Measurements from ENCODE around the gene GJA8. TPM values are rescaled to one million over a fixed set of nuclear protein-coding genes. Genes with fewer than 3 reads are reported as not detected.
"Not testable (repeated sequence)": the region's sequence is repeated elsewhere in the genome, so short reads cannot be mapped to it uniquely, and the experiment has no call there.

Gene GJA8
- total RNA-seq, 1 donor from 2014 or later = not detected

DNA sequence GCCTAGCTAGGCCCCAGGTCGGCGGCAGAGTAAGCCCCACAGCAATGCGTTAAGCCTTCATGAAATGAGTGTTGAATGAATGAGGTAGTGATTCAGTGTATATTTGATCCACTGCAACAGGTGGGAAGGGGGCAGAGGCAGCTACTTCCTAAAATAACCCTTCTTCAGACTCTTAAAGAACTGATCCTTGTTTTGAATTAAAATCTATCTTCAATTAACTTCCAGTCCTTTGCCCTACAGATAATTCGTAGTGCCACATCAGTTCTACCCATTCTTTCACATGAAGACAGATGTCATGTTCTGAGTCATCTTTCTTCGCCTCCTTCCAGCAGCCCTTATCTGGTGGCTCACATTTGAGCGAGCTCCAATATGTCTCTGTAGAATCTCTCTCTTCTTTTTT, 24.6 kb downstream of the GJA8 start:
- not testable (repeated sequence) for ATAC-seq; DNase-seq (ENCODE audit: low spot score)

DNA sequence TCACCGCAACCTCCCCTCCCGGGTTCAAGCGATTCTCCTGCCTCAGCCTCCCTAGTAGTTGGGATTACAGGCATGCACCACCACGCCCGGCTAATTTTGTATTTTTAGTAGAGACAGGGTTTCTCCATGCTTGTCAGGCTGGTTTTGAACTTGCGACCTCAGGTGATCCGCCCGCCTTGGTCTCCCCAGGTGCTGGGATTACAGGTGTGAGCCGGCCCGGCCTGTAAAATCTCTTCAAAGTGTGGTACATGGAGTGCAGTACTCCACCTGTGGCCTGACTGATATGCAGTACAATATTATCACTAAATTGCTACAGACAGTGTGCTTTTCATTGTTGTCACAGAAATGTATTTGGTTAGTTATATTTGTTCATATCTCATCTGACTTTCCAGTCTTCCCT, 25.1 kb downstream of the GJA8 start:
- not testable (repeated sequence) for ATAC-seq

DNA sequence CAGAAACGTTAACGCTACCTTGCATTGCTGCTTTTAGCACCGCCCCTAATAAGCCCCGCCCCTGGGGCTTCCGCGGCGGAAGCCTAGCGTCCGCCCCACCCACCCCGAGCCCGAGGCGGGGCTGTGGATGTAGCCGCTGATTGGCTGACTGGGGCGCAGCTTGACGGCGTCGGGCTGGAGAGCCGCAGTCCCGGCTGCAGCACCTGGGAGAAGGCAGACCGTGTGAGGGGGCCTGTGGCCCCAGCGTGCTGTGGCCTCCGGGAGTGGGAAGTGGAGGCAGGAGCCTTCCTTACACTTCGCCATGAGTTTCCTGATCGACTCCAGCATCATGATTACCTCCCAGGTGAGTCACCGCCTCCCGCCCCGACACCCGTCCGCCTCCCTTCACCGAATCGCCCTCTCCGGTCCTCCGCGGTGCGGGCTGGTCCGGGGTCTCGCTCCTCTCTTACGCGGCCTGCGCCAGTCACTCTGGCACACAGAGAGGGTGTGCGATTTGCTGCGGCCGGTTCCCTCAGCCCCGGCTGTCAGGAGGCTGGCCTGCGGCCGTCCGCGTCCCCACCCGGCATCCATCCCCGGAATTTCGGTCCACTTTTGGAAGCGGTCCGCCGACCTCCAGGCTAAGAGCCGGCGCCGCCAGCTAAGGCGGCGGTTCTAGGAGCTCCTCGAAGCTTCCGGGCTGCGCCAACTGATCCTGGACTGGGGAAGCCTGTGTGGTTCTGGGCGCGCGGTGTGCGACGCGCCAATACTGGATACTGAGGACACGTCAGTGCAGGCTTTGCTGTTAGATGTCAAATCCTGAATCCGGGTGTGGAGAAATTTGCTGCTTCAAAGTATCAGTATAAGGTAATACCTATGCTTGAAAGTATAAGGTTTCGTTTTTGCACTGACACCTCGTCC, 25.9 kb downstream of the GJA8 start, which contains the start of gene GPR89B:
GPR89B (plus strand) TSS at position 185 of the 897 bp plus-strand sequence; CDS start at position 302, 117 bp downstream.
- DNase-seq (ENCODE audit: low spot score) (peak; percentile 95), ATAC-seq (peak; percentile 98)

More for the DNA sequence above, 25.1 kb downstream of the GJA8 start:
- not testable (repeated sequence) for DNase-seq (ENCODE audit: low spot score)

DNA sequence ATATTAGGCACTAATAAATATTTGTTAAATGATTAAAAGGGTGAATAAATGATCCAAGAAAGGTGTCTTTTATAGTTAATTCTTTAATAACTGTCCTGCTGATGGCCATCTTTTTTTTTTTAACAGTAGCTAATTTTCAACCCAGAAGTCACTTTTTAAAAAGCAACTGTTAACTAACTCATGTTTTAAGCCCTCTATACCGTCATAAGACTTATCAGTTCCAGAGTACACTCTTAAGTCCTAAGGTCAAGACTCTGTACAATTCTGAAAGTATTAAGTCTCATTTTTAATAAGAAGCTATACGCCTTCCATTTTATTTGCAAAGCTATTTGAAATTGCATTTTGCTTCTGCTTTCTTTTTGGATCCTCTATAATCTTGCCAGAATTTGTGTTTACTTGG, 28.5 kb downstream of the GJA8 start:
- not testable (repeated sequence) for DNase-seq (ENCODE audit: low spot score); ATAC-seq

DNA sequence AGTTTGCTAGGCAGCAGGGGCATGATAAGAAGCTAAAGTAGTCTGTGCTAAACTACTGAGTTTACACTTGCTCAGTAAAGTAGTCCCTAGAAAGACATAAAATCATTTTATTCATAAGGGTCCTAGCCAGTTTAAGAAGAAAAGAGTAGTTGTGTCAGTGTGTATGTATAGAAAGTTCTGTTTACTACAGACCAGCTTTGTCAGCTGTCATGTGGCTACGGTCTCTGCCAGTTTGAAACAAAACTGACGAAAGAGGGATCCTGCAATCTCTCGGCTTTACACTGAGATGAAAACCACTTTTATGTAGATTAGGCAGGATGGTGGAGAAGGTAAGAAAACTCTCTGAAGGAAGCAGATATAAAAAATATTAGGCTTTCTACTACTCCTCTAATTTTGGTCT, 32.7 kb downstream of the GJA8 start:
- ATAC-seq; DNase-seq (ENCODE audit: low spot score): not testable (repeated sequence)

DNA sequence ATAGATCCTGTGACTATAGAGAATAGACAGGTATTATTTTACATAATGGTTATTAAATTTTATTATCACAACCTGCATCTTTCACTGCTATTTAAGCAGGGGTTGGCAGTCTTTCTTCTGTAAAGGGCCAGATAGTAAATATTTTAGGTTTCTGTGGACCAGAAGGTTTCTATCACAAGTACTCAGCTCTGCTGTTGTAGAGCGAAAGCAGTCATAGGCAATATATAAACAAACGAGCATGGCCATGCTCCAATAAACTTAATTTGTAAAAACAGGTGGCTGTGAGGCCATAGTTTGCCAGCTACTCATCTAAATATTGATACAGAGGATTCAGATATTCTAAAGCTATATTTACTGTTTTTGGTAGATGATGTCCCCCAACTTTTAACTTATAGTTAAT, 37.9 kb downstream of the GJA8 start:
- DNase-seq (ENCODE audit: low spot score); ATAC-seq: not testable (repeated sequence)

DNA sequence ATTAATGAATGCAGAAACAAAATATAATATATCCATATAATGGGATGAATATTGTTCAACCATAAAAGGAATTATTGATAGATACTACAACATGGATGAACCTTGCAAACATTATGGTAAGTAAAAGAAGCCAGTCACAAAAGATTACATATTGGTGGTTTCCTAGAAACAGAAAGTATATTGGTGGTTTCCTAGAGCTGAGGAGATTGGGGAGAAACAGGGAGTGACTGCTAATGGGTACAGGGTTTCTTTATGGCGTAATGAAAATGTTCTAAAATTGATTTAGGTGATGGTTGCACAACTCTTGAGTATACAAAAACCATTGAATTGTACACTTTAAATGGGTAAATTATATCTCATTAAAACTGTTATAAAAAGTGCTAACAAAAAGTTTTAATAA, 40.0 kb downstream of the GJA8 start:
- DNase-seq (ENCODE audit: low spot score) = not testable (repeated sequence)

DNA sequence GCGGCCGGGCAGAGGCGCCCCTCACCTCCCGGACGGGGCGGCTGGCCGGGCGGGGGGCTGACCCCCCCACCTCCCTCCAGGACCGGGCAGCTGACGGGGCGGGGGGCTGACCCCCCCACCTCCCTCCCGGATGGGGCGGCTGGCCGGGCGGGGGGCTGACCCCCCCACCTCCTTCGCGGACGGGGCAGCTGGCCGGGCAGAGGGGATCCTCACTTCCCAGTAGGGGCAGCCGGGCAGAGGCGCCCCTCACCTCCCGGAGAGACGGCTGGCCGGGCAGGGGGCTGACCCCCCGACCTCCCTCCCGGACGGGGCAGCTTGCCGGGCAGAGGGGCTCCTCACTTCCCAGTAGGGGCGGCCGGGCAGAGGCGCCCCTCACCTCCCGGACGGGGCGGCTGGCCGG, 46.9 kb downstream of the GJA8 start:
- not testable (repeated sequence) for ATAC-seq; DNase-seq (ENCODE audit: low spot score)

More for the DNA sequence above, 40.0 kb downstream of the GJA8 start:
- ATAC-seq = not testable (repeated sequence)

Other genes starting within 250 kb of the GJA8 start
- 17.2 TPM for gene ACP6, start 232.3 kb upstream of the GJA8 start, total RNA-seq
- gene GJA5, start 142.2 kb upstream of the GJA8 start, total RNA-seq = 1.1 TPM
- gene GPR89B, start 25.6 kb downstream of the GJA8 start, total RNA-seq = 8.5 TPM
- gene NBPF11, start 249.5 kb downstream of the GJA8 start, total RNA-seq = 10.9 TPM